PFSK-1 (cell line): ENCODE results near the gene PCDHGB5.

ENCODE experiments used
- POLR2AphosphoS5 ChIP-seq: IDR thresholded peaks from 2 replicates; pipeline ENCODE4 v1.6.1; 2012; ENCODE audit warnings: low read depth, mild to moderate bottlenecking, control low read depth, low read length, moderate library complexity
- SIN3A ChIP-seq: IDR thresholded peaks from 2 replicates; pipeline ENCODE4 v1.6.1; 2012; ENCODE audit warnings: mild to moderate bottlenecking, low read length, moderate library complexity, borderline replicate concordance; ENCODE audit not compliant: insufficient read depth
- TAF1 ChIP-seq: IDR thresholded peaks from 2 replicates; pipeline ENCODE4 v1.6.1; 2012; ENCODE audit warnings: low read length, control low read depth, borderline replicate concordance; ENCODE audit not compliant: insufficient read depth

- TF ChIP-seq POLR2AphosphoS5 (no peak), TAF1 (no peak), SIN3A (no peak)
Measured at GRCh38 chr5:141398608-141399007, 861 bp downstream of the PCDHGB5 start.
